Activated T-helper 1 cell treated with anti-CD3 and anti-CD28 coated beads, Interleukin-12 subunit alpha, Interleukin-12 subunit beta, Interleukin-2, Interleukin-4 antibody, amounts not matched to agents 30 ng/mL and 10 ng/mL and 1 ng/mL, durations not matched to agents 14 hours and 24 hours and 36 hours (primary cell): ENCODE results near the gene NADK2. TPM values are rescaled to one million over a fixed set of nuclear protein-coding genes. Genes with fewer than 3 reads are reported as not detected.
"Not testable (repeated sequence)": the region's sequence is repeated elsewhere in the genome, so short reads cannot be mapped to it uniquely, and the experiment has no call there.

ENCODE experiments used
- DNase-seq: peaks from one replicate; pipeline ENCODE4 v3.0.0; 2021; ENCODE audit warnings: low spot score
- H3K27ac Mint-ChIP-seq: one replicate; pipeline ENCODE4 v1.8.0; 2021; ENCODE audit warnings: mild to moderate bottlenecking, mixed read lengths
- H3K27me3 Mint-ChIP-seq: one replicate; pipeline ENCODE4 v1.8.0; 2022; ENCODE audit warnings: mild to moderate bottlenecking, moderate library complexity, mixed read lengths; ENCODE audit not compliant: insufficient read depth
- H3K36me3 Mint-ChIP-seq: one replicate; pipeline ENCODE4 v1.8.0; 2021; ENCODE audit warnings: low read depth, mixed read lengths
- H3K4me1 Mint-ChIP-seq: one replicate; pipeline ENCODE4 v1.8.0; 2021; ENCODE audit warnings: low read depth, mixed read lengths
- H3K4me3 Mint-ChIP-seq: one replicate; pipeline ENCODE4 v1.8.0; 2021; ENCODE audit warnings: mild to moderate bottlenecking, moderate library complexity, mixed read lengths
- H3K9me3 Mint-ChIP-seq: one replicate; pipeline ENCODE4 v1.8.0; 2021; ENCODE audit warnings: mixed read lengths
- intact Hi-C: fragments of 100-400 bp; cut with micrococcal nuclease; formaldehyde crosslinking; loops from one replicate; pipeline ENCODE4 v1.15.1; 2024
- total RNA-seq: library from RNA; stranded (reverse); gene quantifications from 2 replicates; pipeline ENCODE4 v1.2.3, GENCODE V29; 2022

Gene NADK2
- total RNA-seq, 1 donor from 2014 or later = 21.7 TPM

GRCh38 chr5:36215910-36216309 lies 25.8 kb downstream of the NADK2 start:
- Mint-ChIP-seq H3K4me1 (no peaks in the 10 kb centered on the region), H3K36me3 (peaks cover 18% of the 10 kb centered on the region), H3K9me3 (no peaks in the 10 kb centered on the region), H3K27me3 (no peaks in the 10 kb centered on the region), H3K4me3 (no peak overlapping the region), H3K27ac (no peak overlapping the region)
- intact Hi-C loops = no loop called here
- no peak for DNase-seq

GRCh38 chr5:36214436-36214835 lies 27.3 kb downstream of the NADK2 start:
- no peak for DNase-seq
- H3K27me3 Mint-ChIP-seq = no peaks in the 10 kb centered on the region
- intact Hi-C loops = no loop called here
- H3K9me3 Mint-ChIP-seq = no peaks in the 10 kb centered on the region
- H3K27ac Mint-ChIP-seq = no peak overlapping the region
- H3K4me1 Mint-ChIP-seq = no peaks in the 10 kb centered on the region
- peaks cover 15% of the 10 kb centered on the region for H3K36me3 Mint-ChIP-seq
- no peak overlapping the region for H3K4me3 Mint-ChIP-seq

- Mint-ChIP-seq H3K4me3 (no peak overlapping the region), H3K4me1 (no peaks in the 10 kb centered on the region), H3K9me3 (no peaks in the 10 kb centered on the region), H3K27me3 (no peaks in the 10 kb centered on the region), H3K27ac (no peak overlapping the region), H3K36me3 (peaks cover 15% of the 10 kb centered on the region)
- DNase-seq = no peak
- intact Hi-C loops = no loop called here
These were observed 32.1 kb downstream of the NADK2 start for GRCh38 chr5:36209664-36210063.

GRCh38 chr5:36208786-36209185 lies 32.9 kb downstream of the NADK2 start:
- Mint-ChIP-seq H3K36me3 (peaks cover 15% of the 10 kb centered on the region), H3K27ac (no peak overlapping the region), H3K4me1 (no peaks in the 10 kb centered on the region), H3K9me3 (no peaks in the 10 kb centered on the region), H3K4me3 (no peak overlapping the region), H3K27me3 (no peaks in the 10 kb centered on the region)
- intact Hi-C loops = no loop called here
- DNase-seq = no peak

- no peak for DNase-seq
- peaks cover 12% of the 10 kb centered on the region for H3K36me3 Mint-ChIP-seq
- H3K27me3 Mint-ChIP-seq = no peaks in the 10 kb centered on the region
- H3K4me3 Mint-ChIP-seq = no peak overlapping the region
- no peaks in the 10 kb centered on the region for H3K4me1 Mint-ChIP-seq
- H3K9me3 Mint-ChIP-seq = no peaks in the 10 kb centered on the region
- no peak overlapping the region for H3K27ac Mint-ChIP-seq
- intact Hi-C loops = no loop called here
These were observed 34.8 kb downstream of the NADK2 start for GRCh38 chr5:36206913-36207312.

GRCh38 chr5:36205329-36205728 lies 36.4 kb downstream of the NADK2 start:
- intact Hi-C loops = no loop called here
- Mint-ChIP-seq H3K27me3 (no peaks in the 10 kb centered on the region), H3K4me3 (no peak overlapping the region), H3K27ac (no peak overlapping the region), H3K36me3 (peaks cover 13% of the 10 kb centered on the region), H3K9me3 (no peaks in the 10 kb centered on the region), H3K4me1 (no peaks in the 10 kb centered on the region)
- no peak for DNase-seq

- Mint-ChIP-seq H3K27ac (no peak overlapping the region), H3K27me3 (no peaks in the 10 kb centered on the region), H3K4me3 (no peak overlapping the region), H3K36me3 (peaks cover 18% of the 10 kb centered on the region), H3K4me1 (no peaks in the 10 kb centered on the region), H3K9me3 (no peaks in the 10 kb centered on the region)
- intact Hi-C loops = no loop called here
- DNase-seq = no peak
These were observed 39.2 kb downstream of the NADK2 start for GRCh38 chr5:36202521-36202961.

GRCh38 chr5:36200513-36200912 lies 41.2 kb downstream of the NADK2 start:
- no peak overlapping the region for H3K27ac Mint-ChIP-seq
- H3K36me3 Mint-ChIP-seq = peaks cover 20% of the 10 kb centered on the region
- H3K4me3 Mint-ChIP-seq = no peak overlapping the region
- intact Hi-C loops = no loop called here
- DNase-seq = no peak
- no peaks in the 10 kb centered on the region for H3K4me1 Mint-ChIP-seq
- no peaks in the 10 kb centered on the region for H3K9me3 Mint-ChIP-seq
- no peaks in the 10 kb centered on the region for H3K27me3 Mint-ChIP-seq

- H3K4me3 Mint-ChIP-seq = no peak overlapping the region
- H3K36me3 Mint-ChIP-seq = peaks cover 18% of the 10 kb centered on the region
- H3K4me1 Mint-ChIP-seq = no peaks in the 10 kb centered on the region
- DNase-seq = no peak
- no peaks in the 10 kb centered on the region for H3K9me3 Mint-ChIP-seq
- no peaks in the 10 kb centered on the region for H3K27me3 Mint-ChIP-seq
- no peak overlapping the region for H3K27ac Mint-ChIP-seq
- intact Hi-C loops = no loop called here
These were observed 42.1 kb downstream of the NADK2 start for GRCh38 chr5:36199620-36200019.

GRCh38 chr5:36198783-36199182 lies 42.9 kb downstream of the NADK2 start:
- DNase-seq, H3K27me3 Mint-ChIP-seq, H3K9me3 Mint-ChIP-seq, H3K4me1 Mint-ChIP-seq, intact Hi-C loops, H3K27ac Mint-ChIP-seq, H3K4me3 Mint-ChIP-seq: not testable (repeated sequence)
- H3K36me3 Mint-ChIP-seq = peaks cover 18% of the 10 kb centered on the region

- Mint-ChIP-seq H3K36me3 (peaks cover 18% of the 10 kb centered on the region), H3K27ac (no peak overlapping the region), H3K4me1 (no peaks in the 10 kb centered on the region), H3K9me3 (no peaks in the 10 kb centered on the region), H3K27me3 (no peaks in the 10 kb centered on the region), H3K4me3 (no peak overlapping the region)
- intact Hi-C loops = no loop called here
- no peak for DNase-seq
These were observed 43.4 kb downstream of the NADK2 start for GRCh38 chr5:36198281-36198680.

- H3K36me3 Mint-ChIP-seq = peaks cover 29% of the 10 kb centered on the region
- DNase-seq = no peak
- no peaks in the 10 kb centered on the region for H3K27me3 Mint-ChIP-seq
- no peak overlapping the region for H3K4me3 Mint-ChIP-seq
- H3K9me3 Mint-ChIP-seq = no peaks in the 10 kb centered on the region
- H3K27ac Mint-ChIP-seq = no peak overlapping the region
- H3K4me1 Mint-ChIP-seq = no peaks in the 10 kb centered on the region
- intact Hi-C loops = no loop called here
These were observed 48.0 kb downstream of the NADK2 start for GRCh38 chr5:36193746-36194145.

- H3K27ac Mint-ChIP-seq, H3K9me3 Mint-ChIP-seq, DNase-seq, H3K4me1 Mint-ChIP-seq, H3K4me3 Mint-ChIP-seq, H3K27me3 Mint-ChIP-seq, intact Hi-C loops: not testable (repeated sequence)
- peaks cover 63% of the 10 kb centered on the region for H3K36me3 Mint-ChIP-seq
These were observed 57.3 kb downstream of the NADK2 start for GRCh38 chr5:36184408-36184807.

GRCh38 chr5:36181774-36182173 lies 60.0 kb downstream of the NADK2 start:
- Mint-ChIP-seq H3K4me1 (no peaks in the 10 kb centered on the region), H3K27me3 (no peaks in the 10 kb centered on the region), H3K27ac (no peak overlapping the region), H3K9me3 (no peaks in the 10 kb centered on the region), H3K36me3 (peaks cover 58% of the 10 kb centered on the region), H3K4me3 (no peak overlapping the region)
- intact Hi-C loops = no loop called here
- no peak for DNase-seq
